Naive thymus-derived CD8-positive, alpha-beta T cell (primary cell): ENCODE results near the gene ZNG1F. TPM values are rescaled to one million over a fixed set of nuclear protein-coding genes. Genes with fewer than 3 reads are reported as not detected.
"Not testable (repeated sequence)": the region's sequence is repeated elsewhere in the genome, so short reads cannot be mapped to it uniquely, and the experiment has no call there.

ENCODE experiments used
- ATAC-seq, 2 donors: fragments of 150-1000 bp; cut with Tn5 transposase in 1 of 2; sonication (Bioruptor Pico), chemical (Tn5 transposase) in 1 of 2; 1 replicate in 1 of 2; 2 replicates in 1 of 2; pipeline ENCODE4 v1.10.0; 2021; ENCODE audit warnings: mild to moderate bottlenecking in 2 of 2, moderate library complexity in 2 of 2
- POLR2A ChIA-PET: fragments of 350-600 bp; sonication (Branson Sonifier 250); formaldehyde crosslinking; loops from one replicate; lab custom pipeline; 2021; ENCODE audit warnings: antibody characterized with exemption; lab: Charles Lee
- DNase-seq, 10 donors: peaks; one replicate each; pipeline versions ENCODE4 v3.0.0 to v3.0.0-alpha.2; 2020 to 2022
- H3K27ac Mint-ChIP-seq, 10 donors: one replicate each; pipeline ENCODE4 v1.8.0; 2020 to 2022; ENCODE audit warnings: mild to moderate bottlenecking in 10 of 10, mixed read lengths in 10 of 10, moderate library complexity in 4 of 10, inconsistent platforms in 1 of 10
- H3K27me3 Mint-ChIP-seq, 5 donors: one replicate each; pipeline ENCODE4 v1.8.0; 2021 to 2022; ENCODE audit warnings: mixed read lengths in 5 of 5
- H3K36me3 Mint-ChIP-seq, 3 donors: one replicate each; pipeline ENCODE4 v1.8.0; 2020 to 2022; ENCODE audit warnings: mixed read lengths in 3 of 3, mild to moderate bottlenecking in 2 of 3, inconsistent platforms in 1 of 3
- H3K4me1 Mint-ChIP-seq, 4 donors: one replicate each; pipeline ENCODE4 v1.8.0; 2021 to 2022; ENCODE audit warnings: mixed read lengths in 4 of 4
- H3K4me3 Mint-ChIP-seq, 10 donors: one replicate each; pipeline ENCODE4 v1.8.0; 2020 to 2022; ENCODE audit warnings: mild to moderate bottlenecking in 10 of 10, mixed read lengths in 10 of 10, moderate library complexity in 6 of 10, inconsistent platforms in 1 of 10
- H3K9me3 Mint-ChIP-seq, 9 donors: one replicate each; pipeline ENCODE4 v1.8.0; 2020 to 2022; ENCODE audit warnings: mixed read lengths in 9 of 9, mild to moderate bottlenecking in 3 of 9, inconsistent platforms in 1 of 9, moderate library complexity in 1 of 9
- polyA plus RNA-seq, 3 donors: library from polyadenylated mRNA; unstranded; fragments of 300-500 nt; fragmentation: Illumina TruSeq; gene quantifications; one replicate each; pipeline ENCODE4 v1.2.3, GENCODE V29; 2021
- total RNA-seq, 8 experiments: library from RNA in 2 of 8; stranded (reverse) in 2 of 8; gene quantifications; one replicate each; pipeline ENCODE4 v1.2.3 and lab custom pipeline; 2021 to 2026

The ZNG1F gene
- total and polyA plus RNA-seq, 5 experiments from 2014 or later, result 2.5 to 23.3 (median 3.2) TPM

- H3K27ac Mint-ChIP-seq, H3K9me3 Mint-ChIP-seq, H3K27me3 Mint-ChIP-seq, H3K4me3 Mint-ChIP-seq, POLR2A ChIA-PET, ATAC-seq, H3K4me1 Mint-ChIP-seq, DNase-seq, H3K36me3 Mint-ChIP-seq: not testable (repeated sequence)
These were observed 47.2 kb downstream of the ZNG1F start for GRCh38 chr9:41141878-41142277.

GRCh38 chr9:41128581-41128980, 60.5 kb downstream of the ZNG1F start, which contains the start of gene FOXD4L6:
FOXD4L6 (minus strand) TSS chr9:41128681; CDS start chr9:41128383, 298 bp downstream.
- H3K4me3 Mint-ChIP-seq, H3K36me3 Mint-ChIP-seq, POLR2A ChIA-PET, H3K4me1 Mint-ChIP-seq, ATAC-seq, H3K27me3 Mint-ChIP-seq, H3K9me3 Mint-ChIP-seq, H3K27ac Mint-ChIP-seq, DNase-seq: not testable (repeated sequence)

GRCh38 chr9:41126746-41127446, 62.2 kb downstream of the ZNG1F start:
- H3K36me3 Mint-ChIP-seq, POLR2A ChIA-PET, ATAC-seq, DNase-seq, H3K9me3 Mint-ChIP-seq, H3K27me3 Mint-ChIP-seq, H3K4me1 Mint-ChIP-seq, H3K27ac Mint-ChIP-seq: not testable (repeated sequence)
- H3K4me3 Mint-ChIP-seq, result peak overlapping the region in 2 of 10 donors; percentile 36 to 54

DNA sequence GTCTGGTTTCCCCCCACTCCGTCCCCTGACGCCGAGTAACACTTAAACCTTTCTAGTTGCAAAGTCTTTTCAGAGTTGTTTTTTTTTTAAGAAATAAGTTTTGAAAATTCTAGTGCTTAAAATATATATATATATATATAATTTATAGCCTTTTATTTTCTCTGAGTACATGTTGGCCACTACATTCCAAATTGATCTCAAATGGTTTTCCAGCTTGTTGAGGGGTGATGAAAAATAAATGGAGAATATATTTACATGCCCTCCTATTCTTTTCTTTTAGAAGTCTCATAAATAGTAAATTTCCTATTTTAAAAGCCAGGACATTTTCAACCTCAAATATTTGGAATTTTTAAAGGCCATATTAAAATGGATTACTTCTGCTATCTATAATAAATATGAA, 63.2 kb downstream of the ZNG1F start:
- H3K27me3 Mint-ChIP-seq, H3K4me1 Mint-ChIP-seq, H3K27ac Mint-ChIP-seq, ATAC-seq, POLR2A ChIA-PET, H3K9me3 Mint-ChIP-seq, H3K36me3 Mint-ChIP-seq, DNase-seq, H3K4me3 Mint-ChIP-seq: not testable (repeated sequence)

- POLR2A ChIA-PET, DNase-seq, H3K9me3 Mint-ChIP-seq, H3K36me3 Mint-ChIP-seq, H3K27ac Mint-ChIP-seq, H3K4me1 Mint-ChIP-seq, H3K4me3 Mint-ChIP-seq, ATAC-seq, H3K27me3 Mint-ChIP-seq: not testable (repeated sequence)
These were observed 63.9 kb downstream of the ZNG1F start for GRCh38 chr9:41125109-41125658.

- H3K4me3 Mint-ChIP-seq, H3K4me1 Mint-ChIP-seq, POLR2A ChIA-PET, H3K9me3 Mint-ChIP-seq, DNase-seq, ATAC-seq, H3K27me3 Mint-ChIP-seq, H3K27ac Mint-ChIP-seq, H3K36me3 Mint-ChIP-seq: not testable (repeated sequence)
These were observed 64.6 kb downstream of the ZNG1F start for GRCh38 chr9:41124250-41125108.

DNA sequence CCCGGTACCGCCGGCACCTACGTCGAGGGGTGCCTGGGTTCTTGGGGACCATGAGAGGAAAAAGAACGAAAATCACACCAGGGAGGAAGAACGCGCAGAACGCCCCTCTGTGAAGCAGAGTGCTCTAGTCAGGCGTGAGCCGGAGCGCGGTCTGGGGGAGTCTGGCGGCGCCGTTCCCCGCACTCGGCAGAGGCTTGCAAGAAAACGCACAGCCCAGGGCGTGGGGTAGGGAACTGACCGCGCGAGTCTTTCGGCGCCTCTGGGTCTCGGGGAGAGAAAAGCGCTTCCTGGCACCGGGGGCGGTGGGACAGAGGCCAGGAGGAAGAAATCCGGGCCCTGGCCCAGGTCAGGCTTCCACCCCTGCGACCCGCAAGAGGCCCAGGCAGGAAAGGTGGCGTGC, 65.3 kb downstream of the ZNG1F start:
- POLR2A ChIA-PET, DNase-seq, H3K36me3 Mint-ChIP-seq, H3K27ac Mint-ChIP-seq, H3K4me1 Mint-ChIP-seq, H3K4me3 Mint-ChIP-seq, H3K9me3 Mint-ChIP-seq: not testable (repeated sequence)
- H3K27me3 Mint-ChIP-seq, result peaks cover 2 to 10% (median 5%) of the 10 kb centered on the region in 5 donors
- ATAC-seq, result peak in 1 of 2 donors; percentile 39

- ATAC-seq, H3K27ac Mint-ChIP-seq, H3K9me3 Mint-ChIP-seq, H3K4me1 Mint-ChIP-seq, H3K4me3 Mint-ChIP-seq, H3K36me3 Mint-ChIP-seq, DNase-seq, POLR2A ChIA-PET: not testable (repeated sequence)
- peaks cover 2 to 10% (median 5%) of the 10 kb centered on the region in 5 donors for H3K27me3 Mint-ChIP-seq
These were observed 65.7 kb downstream of the ZNG1F start for GRCh38 chr9:41123396-41123795.

GRCh38 chr9:41120696-41121095, 68.4 kb downstream of the ZNG1F start:
- H3K4me3 Mint-ChIP-seq, ATAC-seq, H3K27ac Mint-ChIP-seq, H3K36me3 Mint-ChIP-seq, POLR2A ChIA-PET, H3K9me3 Mint-ChIP-seq, DNase-seq, H3K4me1 Mint-ChIP-seq: not testable (repeated sequence)
- H3K27me3 Mint-ChIP-seq, result peaks cover 2 to 10% (median 4%) of the 10 kb centered on the region in 5 donors

DNA sequence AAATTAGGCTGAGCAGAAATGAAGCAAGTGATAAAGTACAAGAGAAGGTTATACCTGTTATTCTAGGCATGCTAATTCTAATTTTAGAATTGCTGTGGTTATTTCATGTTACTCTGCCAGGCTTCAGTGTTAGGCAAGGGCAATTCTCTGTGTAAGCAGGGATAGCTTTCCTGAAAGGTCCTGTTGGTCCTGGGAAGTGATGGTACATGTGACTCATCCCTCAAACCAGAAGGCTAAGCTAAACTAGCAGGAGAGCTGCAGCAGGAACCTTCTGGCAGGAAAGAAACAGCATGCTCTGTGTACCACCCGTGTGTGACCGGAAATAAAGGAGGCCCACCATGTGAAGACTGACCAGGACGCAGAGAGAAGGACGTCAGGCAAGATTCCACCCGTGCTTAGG, 69.4 kb downstream of the ZNG1F start:
- ATAC-seq, H3K4me1 Mint-ChIP-seq, POLR2A ChIA-PET, DNase-seq, H3K27ac Mint-ChIP-seq, H3K4me3 Mint-ChIP-seq, H3K9me3 Mint-ChIP-seq, H3K36me3 Mint-ChIP-seq: not testable (repeated sequence)
- peaks cover 2 to 10% (median 4%) of the 10 kb centered on the region in 5 donors for H3K27me3 Mint-ChIP-seq

- DNase-seq, H3K27ac Mint-ChIP-seq, H3K9me3 Mint-ChIP-seq, H3K4me3 Mint-ChIP-seq, POLR2A ChIA-PET, H3K4me1 Mint-ChIP-seq, H3K36me3 Mint-ChIP-seq: not testable (repeated sequence)
- peaks cover 2 to 10% (median 4%) of the 10 kb centered on the region in 5 donors for H3K27me3 Mint-ChIP-seq
- ATAC-seq, result peak in 1 of 2 donors; percentile 29
These were observed 69.8 kb downstream of the ZNG1F start for GRCh38 chr9:41119311-41119710.

DNA sequence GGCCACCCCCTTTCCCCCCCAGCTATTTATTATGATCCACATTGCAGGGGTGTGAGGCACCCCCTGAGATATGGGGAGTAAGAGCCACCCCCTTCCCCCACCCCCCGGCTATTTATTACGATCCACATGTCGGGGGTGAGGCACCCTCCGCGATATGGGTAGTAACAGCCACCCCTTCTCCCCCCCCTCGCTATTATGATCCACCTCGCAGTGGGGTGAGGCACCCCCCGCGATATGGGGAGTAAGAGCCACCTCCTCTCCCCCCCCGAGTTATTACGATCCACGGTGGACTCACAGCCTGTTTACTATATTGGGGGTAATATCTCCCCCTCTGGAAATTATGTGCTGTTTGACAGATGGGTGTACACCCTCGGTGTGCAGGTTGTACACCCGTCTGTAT, 75.8 kb downstream of the ZNG1F start:
- DNase-seq, H3K4me3 Mint-ChIP-seq, H3K4me1 Mint-ChIP-seq, H3K27ac Mint-ChIP-seq, H3K36me3 Mint-ChIP-seq, H3K27me3 Mint-ChIP-seq, H3K9me3 Mint-ChIP-seq, POLR2A ChIA-PET: not testable (repeated sequence)
- peak in 1 of 2 donors; percentile 30 for ATAC-seq

DNA sequence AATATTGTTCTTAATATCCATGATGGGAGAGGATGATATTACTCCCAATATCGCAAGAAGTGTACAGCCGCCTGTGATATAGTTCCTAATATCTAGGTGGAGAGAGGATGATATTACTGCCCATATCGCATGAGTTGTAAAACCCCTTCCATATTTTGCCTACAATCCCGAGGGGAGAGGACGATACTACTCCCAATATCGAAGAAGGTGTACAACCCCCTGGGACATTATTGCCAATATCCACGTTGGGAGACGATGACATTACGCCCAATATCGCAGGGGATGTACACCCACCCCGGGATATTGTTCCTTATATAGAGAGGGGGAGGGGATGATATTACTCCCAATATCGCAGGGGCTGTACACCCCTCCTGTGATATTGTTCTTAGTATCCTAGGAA, 77.7 kb downstream of the ZNG1F start:
- POLR2A ChIA-PET, H3K27ac Mint-ChIP-seq, H3K4me3 Mint-ChIP-seq, H3K36me3 Mint-ChIP-seq, H3K4me1 Mint-ChIP-seq, H3K27me3 Mint-ChIP-seq, DNase-seq, ATAC-seq, H3K9me3 Mint-ChIP-seq: not testable (repeated sequence)
